ENCODE results near the gene MPV17.
A peak's percentile ranks its signal among the peaks of the same experiment; 100 is the strongest.

The MPV17 gene

DNA sequence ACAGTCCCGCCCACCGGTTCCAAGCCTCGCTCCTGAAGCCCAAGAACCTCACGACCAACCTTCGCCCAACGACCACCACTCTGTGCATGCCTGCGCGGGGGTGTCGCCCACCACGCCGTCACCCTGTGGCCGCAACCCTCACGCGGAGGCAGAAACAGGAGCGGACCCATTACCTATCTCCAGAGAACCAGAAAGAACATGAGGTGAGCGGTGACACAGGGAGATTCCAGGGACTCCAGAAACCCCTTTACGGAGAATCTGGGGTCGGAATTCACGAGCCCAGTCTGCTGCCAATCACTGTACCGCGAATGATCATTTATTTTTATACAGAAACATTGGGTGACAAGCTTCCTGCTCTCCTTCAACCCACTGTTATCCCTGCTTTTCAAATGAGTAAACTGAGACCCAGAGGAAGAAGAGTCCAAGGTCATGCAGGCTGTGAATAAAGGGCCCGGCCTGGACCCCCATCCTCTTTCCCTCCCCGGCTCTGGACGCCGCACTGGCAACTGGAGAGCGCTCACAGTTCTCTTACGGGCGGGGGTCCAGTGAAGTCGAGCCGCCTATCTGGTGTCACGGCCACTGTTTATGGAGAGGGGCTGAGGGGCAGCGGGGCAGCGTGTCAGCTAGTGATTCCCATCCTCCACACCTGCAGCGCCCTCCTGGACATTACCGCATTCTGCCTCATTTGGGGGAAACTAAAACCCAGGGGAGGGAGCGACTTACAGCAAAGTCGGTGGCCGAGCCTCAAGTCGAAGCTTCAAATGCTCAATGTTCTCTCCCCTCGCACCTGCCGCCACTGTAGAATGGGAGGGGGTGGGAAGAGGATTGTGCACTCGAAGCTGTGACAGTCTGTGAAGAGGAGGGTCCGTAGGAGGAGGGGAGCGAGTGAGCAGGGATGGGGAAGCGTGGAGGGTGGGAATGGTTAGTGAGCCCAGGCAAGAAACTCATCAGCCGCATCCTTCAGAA lies 59.3 kb downstream of the MPV17 start:
- no peak for DNase-seq (ENCODE audit: insufficient read length, low spot score)
- TF ChIP-seq, protein P1, sequence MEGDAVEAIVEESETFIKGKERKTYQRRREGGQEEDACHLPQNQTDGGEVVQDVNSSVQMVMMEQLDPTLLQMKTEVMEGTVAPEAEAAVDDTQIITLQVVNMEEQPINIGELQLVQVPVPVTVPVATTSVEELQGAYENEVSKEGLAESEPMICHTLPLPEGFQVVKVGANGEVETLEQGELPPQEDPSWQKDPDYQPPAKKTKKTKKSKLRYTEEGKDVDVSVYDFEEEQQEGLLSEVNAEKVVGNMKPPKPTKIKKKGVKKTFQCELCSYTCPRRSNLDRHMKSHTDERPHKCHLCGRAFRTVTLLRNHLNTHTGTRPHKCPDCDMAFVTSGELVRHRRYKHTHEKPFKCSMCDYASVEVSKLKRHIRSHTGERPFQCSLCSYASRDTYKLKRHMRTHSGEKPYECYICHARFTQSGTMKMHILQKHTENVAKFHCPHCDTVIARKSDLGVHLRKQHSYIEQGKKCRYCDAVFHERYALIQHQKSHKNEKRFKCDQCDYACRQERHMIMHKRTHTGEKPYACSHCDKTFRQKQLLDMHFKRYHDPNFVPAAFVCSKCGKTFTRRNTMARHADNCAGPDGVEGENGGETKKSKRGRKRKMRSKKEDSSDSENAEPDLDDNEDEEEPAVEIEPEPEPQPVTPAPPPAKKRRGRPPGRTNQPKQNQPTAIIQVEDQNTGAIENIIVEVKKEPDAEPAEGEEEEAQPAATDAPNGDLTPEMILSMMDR (IDR thresholded peaks at IDR 0.05; ENCODE audit: insufficient read depth, missing control alignments): no peak

DNA sequence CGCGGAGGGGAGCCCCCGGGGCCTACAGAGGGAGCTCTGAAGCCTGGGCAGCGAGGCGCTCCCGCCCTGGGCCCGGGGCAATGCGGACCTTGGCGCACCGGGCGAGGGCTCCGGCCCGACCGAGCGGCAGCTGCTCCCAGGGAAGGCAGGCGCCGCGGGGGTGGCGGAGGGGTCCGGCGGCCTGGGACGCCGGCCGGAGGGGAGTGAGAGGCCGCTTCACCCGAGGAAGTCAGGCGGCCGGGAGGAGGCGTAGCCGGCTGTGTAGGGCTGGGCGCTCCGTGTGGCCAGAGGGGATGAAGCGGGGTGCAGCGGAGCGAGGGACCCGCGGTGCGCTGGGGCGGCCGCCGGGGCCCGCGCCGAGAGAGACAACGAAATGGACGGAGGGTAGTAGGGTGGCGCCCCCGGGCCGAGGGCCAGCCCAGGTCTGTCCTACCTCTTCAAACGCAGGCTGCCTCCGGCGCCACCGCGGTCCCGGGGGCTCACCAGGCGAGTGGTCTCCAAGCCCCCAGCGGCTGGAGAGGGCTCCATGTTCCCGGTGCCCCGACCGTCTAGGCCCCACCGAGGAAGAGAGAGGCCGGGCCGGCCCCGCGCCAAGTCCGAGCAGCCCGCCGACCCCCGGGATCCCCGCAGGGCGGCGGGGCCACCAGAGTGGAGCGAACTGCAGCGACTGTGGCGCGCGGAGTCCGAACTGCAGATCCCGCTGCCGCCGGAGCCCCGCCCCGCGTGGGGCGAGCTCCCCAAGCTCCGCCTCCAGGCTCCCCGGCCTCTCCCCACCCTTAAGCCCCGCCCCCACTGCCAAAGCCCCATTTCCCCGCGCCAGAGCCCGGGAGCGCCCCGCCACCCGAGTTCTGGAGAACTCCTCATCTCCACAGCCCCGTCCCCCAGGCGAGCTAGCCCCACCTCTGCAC lies 60.3 kb downstream of the MPV17 start, which contains the start of gene SLC30A3:
SLC30A3 (minus strand) TSS at position 669 of the 908 bp plus-strand sequence; CDS start at position 528, 141 bp downstream.
- no peak for FAIRE-seq
- DNase-seq (ENCODE audit: insufficient read length, low spot score): peak; percentile 96

More for the DNA sequence above, 59.3 kb downstream of the MPV17 start:
- no peak for FAIRE-seq

DNA sequence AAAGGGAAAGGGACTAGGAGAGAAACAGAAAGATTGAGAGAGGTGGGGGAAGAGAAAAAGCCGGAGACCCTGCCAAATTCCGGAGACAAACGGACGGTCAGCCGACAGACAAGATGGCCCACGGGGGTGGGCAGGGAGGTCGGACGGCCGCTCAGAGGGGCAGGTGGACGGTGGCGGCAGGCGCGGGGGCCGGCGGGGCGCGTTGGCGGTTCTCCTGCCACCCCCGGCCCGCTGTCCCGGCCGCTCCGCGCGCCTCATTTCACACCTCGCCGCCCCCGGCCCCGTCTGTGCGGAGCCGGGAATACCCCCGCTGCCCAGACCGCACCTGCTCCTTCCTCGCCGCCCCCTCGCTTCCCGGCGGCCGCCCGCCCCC lies 61.0 kb downstream of the MPV17 start:
- no peak for DNase-seq (ENCODE audit: insufficient read length, low spot score)
- FAIRE-seq: no peak

More for the DNA sequence above, 60.3 kb downstream of the MPV17 start, which contains the start of gene SLC30A3:
- TF ChIP-seq, protein P1 (IDR thresholded peaks at IDR 0.05; ENCODE audit: insufficient read depth, missing control alignments): no peak

DNA sequence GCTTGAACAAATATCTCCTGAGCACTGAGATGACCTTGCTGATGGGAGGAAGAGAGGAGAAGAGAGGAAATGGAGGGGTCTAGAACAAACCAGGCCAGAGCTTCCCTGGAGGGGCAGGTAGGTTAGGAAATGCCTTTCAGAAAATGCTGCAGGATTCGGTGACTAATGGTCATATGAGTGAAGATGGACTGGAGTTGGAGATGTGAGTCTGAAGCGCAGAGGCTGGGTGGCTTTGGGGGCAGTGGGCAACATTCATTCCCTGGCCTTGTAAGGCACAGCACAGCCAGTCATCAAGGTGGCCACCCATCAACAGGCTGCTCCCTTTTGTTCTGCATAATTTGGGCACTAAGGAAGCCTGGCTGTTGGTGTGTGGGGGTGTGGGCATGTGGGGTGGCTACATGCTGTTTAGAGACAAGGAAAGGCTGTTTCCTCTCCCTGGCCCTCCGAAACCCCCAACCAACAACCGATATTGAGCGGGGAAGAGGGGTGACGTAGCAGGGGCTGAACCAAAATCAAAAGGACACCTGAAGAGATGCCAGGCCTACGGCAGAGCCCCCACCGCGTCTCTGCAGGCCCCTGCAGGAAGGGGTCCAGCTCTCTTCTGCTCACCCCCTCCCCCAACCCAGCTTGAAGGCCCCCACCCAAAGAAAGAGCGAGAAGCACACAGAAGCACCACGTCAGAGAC lies 61.5 kb downstream of the MPV17 start:
- DNase-seq (ENCODE audit: insufficient read length, low spot score) (no peak), FAIRE-seq (no peak)
- TF ChIP-seq, protein P1 (IDR thresholded peaks at IDR 0.05; ENCODE audit: insufficient read depth, missing control alignments): no peak

More for the DNA sequence above, 61.0 kb downstream of the MPV17 start:
- TF ChIP-seq, protein P1 (IDR thresholded peaks at IDR 0.05; ENCODE audit: insufficient read depth, missing control alignments): no peak
